Measurements from ENCODE around the gene KIF12.

- TF ChIP-seq POLR2A (IDR thresholded peaks at IDR 0.05; ENCODE audit: low read length) (no peak), GATA1 (IDR thresholded peaks at IDR 0.05; ENCODE audit: low read depth, low read length) (no peak)
Measured at GRCh38 chr9:114132550-114132918, 33.4 kb upstream of the KIF12 start.

Data from erythroblast (primary cell).